GM12801 (cell line): ENCODE results near the gene LIN28A.

ENCODE experiments used
- CTCF ChIP-seq: IDR thresholded peaks from one replicate; pipeline ENCODE4 v1.5.1; 2011; ENCODE audit warnings: control low read depth; ENCODE audit not compliant: insufficient read length; ENCODE audit errors: extremely low read depth

The LIN28A gene

GRCh38 chr1:26450908-26451307, 40.3 kb downstream of the LIN28A start:
- TF ChIP-seq CTCF, result no peak

DNA sequence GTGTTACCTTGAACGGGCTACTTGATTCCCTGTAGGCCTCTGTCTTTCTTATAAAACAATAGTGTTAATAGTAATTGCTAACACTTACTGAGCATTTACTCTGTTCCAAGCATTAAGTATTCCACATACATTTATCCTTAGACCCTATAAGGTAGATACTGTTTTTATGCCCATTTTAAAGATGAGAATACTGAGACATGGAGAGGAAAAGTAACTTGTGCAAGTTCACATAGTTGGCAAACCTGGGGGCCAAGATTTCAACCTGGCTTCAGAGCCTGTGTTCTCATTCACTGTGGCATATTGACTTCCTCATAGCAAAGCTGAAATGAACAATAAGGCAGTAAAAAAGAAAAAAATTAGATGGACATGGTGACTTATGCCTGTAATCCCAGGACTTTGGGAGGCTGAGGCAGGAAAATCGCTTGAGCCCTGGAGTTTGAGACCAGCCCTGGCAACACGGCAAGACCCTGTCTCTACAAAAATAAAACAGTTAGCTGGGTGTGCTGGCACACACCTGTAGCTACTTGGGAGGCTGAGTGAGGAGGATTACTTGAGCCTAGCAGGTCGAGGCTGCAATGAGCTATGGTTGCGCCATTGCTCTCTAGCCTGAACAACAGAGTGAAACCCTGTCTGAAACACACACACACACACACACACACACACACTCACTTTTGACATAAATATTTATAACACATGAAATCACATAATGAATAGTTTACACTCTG, 42.0 kb downstream of the LIN28A start:
- TF ChIP-seq CTCF, result no peak

GRCh38 chr1:26459148-26459547, 48.5 kb downstream of the LIN28A start:
- no peak for TF ChIP-seq CTCF

DNA sequence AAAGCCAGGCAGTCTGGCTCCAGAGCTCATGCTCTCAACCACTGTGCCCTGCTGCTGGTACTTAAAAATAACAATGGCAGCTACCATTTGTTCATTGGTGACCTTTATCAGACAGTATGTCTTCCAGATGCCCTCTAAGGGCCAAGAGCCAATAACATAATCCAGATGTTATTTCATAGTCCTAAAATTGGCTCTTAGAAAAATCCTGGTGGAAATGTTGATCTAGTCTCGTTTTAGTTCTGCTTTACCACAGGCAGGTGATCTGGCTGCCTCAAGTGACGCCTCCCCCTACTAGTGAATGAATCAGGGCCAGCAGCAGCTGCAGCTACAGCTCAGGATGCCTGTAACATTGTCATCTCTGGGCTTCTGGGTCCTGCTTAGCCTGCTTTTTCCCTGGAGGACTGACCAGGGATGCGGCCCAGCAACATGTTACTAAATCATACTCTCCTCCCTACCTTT, 49.0 kb downstream of the LIN28A start:
- no peak for TF ChIP-seq CTCF

GRCh38 chr1:26468911-26469310, 58.3 kb downstream of the LIN28A start:
- no peak for TF ChIP-seq CTCF

GRCh38 chr1:26469558-26469957, 58.9 kb downstream of the LIN28A start:
- no peak for TF ChIP-seq CTCF

DNA sequence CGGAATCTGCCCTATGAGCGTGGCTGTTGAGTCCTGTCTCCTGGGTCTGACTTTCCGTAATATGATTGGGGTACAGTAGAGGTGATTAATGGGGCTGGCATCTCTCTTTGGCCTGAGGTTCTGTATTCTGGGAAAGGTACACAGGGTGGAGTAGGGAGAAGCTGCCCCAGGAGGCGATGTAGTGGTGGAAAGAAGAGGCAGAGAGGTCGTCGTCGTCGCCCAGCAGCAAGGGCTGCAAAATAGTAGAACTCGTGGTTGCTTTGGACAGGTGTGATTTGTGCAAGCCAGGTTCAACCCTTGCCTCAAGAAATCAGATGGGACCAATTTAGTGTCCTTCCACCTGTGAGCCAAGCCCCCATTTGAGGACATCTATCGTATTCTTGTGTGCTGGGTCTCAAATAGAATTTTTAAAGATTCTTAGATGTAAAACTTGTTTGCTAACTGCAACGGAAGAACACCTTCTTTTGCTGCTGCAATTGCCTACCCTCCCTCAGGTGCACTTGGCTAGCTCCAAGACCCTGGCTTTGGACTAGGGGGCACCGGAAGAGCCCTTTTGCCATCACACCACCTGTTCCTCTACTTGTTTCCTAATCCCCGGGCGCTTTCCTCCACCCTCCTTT, 60.4 kb downstream of the LIN28A start:
- TF ChIP-seq CTCF, result no peak
